NCI-H2196 (cell line): ENCODE results near the gene FBLN5.
"Not testable (repeated sequence)": the region's sequence is repeated elsewhere in the genome, so short reads cannot be mapped to it uniquely, and the experiment has no call there.

Experiments
- DNase-seq: peaks from one replicate; lab custom pipeline; 2025; ENCODE audit not compliant: unreplicated experiment; lab: John Stamatoyannopoulos, UW

Gene FBLN5

DNA sequence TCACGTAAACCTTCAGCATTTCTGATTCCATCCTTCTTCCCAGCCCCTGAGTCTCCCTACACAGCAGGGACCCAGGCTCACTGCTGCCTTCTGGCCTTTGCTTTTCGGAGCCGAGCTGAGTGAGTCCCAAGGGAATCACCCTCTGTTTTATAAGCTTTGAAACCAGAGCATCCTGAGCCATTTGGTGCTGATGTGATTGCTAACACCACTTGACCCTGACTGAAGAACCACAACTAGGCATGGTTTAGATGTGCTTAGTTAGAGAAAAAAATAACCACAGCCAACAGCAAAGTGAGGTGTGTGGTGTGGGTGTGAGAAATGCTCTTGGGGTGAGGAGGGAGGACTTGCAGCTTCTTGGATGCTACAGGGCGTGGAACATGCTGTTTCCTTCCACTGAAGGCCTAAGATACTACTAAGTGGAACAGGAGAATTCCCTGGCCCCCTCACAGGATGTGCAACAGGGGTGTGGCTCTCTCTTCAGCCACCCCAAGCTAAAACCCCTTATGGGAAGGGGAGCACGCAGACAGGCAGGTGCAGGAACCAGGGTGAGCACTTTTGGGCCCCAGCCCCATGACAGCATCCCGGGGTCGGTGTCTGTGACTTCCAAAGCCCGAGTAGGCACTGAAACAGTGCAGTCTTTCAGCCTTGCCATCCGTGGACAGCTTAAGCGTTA is 80.0 kb downstream of the FBLN5 start, which contains the start of gene TC2N:
TC2N (minus strand) TSS at position 221 of the 673 bp plus-strand sequence. CDS start 53,767 bp downstream, outside the sequence.
- no peak for DNase-seq

DNA sequence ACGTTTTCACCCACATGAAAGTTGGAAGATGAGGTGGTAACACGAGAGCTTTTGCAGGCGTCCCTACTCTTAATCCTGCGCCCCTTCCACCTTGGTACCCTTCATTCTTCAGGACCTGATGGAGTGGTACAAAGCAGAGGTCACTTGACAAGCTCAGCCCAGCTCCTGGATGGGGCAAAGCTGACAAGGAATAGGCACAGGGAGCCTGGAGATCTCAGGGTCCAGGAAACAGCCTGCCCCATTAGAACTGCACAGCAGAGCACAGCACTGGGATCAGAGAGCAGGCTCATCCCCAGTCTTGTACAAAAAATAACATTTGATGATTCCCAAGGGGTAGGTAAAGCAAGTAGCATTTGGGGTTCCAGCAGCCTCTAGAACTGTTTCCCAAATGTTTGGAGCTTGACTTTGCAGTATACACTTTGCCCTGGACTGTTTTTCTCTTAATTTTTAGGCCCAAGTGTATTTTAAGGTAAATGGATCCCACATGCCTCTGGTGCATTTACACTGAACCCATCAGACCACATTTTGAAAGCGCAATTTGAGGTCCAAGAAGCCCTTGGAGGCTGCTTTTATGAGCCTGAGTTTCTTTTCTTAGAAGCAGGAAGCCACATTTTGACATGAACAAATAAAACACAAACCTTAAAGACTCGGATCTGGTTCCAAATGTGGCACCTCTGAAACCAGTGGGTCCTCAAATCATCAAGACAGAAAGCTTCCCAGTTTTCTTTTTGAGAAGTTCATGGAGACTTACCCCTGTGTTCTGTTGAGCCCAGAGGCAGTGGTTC is 80.8 kb downstream of the FBLN5 start:
- no peak for DNase-seq

DNA sequence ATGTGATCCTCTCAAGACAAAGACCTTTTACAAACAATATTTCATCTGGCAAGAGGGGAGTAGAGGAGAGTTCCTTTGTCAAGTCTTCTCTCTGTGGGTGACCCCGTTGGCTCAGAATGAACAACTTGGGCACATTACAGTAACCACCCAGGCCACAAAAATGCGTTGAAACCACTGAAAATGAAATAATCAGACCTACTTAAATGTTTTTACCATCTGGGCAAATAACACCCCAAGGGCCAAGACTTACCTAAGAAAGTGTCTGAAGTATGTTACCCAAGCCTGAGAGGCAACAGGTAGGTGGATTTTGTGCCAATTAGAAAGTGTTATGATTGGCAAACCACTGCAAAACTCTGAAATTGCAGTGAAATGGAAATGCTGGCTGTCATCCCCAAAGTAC is 81.4 kb downstream of the FBLN5 start:
- DNase-seq: no peak

DNA sequence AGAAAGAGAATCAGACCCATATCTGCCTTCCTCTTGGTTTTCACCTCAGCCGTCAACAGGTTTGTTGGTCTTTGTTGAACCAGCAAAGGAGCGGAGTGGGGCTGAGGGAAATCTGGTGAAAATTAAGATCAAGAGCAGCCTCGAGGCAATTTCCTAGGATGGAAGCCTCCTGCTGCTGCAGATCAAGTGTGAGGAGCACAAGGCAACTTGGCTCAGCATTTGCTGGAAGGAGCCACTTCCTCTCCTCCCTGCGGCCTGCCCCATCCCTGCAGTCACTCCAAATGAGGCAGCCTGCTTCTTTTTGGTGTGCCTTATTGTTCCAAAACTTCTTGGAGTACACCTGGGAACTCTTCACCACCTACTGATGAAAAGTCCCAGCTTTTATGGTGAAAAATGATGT is 85.1 kb downstream of the FBLN5 start:
- no peak for DNase-seq

DNA sequence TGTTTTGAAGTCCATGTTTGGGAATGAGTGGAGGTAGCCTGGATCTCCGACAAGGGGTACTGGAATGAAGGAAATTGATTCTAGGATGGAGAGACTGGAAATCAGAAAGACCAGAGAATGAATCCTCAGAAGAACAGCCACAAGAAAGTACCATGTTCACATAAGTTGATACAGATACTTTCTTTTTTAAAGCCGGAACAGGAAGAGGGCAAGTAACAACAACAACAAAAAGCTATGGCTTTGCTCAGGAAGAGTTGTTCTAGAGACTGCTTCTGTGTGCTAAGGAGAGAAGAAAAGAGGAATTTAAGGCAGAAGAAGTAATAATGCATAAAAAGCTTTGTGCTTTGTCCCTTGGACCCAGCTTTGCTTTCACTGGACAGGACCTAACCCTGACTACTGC is 86.4 kb downstream of the FBLN5 start:
- no peak for DNase-seq

DNA sequence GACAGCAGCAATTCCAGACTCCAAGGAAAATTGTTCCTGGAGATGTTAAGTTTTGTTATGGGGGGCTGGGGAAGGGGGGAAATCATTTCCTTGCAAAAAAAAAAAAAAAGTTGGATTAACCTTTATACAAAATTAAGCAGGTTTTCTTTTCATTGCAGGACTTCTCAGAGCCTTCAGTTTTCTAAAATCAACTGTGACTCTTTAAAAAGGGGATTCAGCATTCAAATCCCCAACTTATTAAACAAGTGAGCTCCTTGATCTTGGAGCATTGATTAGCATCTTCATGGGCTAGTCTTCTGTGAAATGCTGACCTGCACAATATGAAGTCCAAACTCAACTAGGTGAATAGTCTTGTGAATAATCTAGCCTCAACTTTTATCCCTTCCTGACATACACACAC is 87.3 kb downstream of the FBLN5 start:
- no peak for DNase-seq

DNA sequence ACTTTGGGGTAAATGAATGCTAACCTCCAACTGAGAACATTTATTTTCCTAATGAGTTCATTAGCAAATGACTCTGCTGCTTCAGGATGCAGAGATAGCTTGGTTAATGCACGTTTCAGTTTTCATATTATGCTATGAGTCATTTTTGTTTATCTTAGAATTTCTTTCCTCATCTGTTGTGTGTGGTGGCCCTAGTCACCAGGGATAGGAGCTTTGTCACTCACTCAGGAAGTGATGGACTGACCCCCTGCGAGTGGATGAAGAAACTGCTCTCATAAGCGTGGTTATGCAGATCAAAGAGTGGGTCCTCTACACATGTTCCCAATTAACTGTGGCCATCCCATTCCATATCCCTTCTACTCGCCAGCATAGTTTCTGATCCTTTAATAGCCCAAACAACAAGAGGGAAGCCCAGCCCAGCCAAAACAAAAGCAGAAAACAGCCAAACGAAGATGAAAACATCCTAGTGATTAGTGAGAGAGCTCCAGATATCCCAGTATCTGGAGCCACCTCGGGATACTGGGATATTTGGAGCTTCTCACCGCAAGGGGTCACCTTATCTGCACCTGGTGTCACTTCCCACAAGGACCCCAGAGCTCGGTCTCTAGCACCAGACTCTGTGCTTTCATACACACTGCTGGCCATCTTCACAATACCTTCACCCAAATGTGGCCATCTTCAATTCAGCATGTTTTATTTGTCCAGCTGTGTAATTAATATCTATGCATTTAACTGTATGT is 88.8 kb downstream of the FBLN5 start:
- DNase-seq: no peak

DNA sequence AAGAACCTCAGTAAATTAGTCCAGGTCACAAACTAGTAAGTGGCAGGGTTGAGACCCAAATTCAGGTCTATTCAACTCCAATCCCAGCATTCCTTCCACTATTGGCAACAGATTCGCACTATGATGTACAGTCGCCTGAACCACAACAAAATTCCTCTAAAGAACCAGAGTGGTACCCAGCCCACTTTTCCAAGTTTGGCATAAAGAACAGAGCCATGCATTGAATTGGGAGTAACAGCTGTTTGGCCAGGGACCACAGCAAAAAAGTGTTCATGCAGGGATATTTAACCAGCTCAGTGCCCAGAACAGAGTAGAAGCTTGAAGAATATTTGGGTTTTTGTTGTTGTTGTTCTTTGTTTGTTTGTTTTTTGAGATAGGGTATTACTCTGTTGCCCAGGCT is 89.9 kb downstream of the FBLN5 start:
- no peak for DNase-seq

DNA sequence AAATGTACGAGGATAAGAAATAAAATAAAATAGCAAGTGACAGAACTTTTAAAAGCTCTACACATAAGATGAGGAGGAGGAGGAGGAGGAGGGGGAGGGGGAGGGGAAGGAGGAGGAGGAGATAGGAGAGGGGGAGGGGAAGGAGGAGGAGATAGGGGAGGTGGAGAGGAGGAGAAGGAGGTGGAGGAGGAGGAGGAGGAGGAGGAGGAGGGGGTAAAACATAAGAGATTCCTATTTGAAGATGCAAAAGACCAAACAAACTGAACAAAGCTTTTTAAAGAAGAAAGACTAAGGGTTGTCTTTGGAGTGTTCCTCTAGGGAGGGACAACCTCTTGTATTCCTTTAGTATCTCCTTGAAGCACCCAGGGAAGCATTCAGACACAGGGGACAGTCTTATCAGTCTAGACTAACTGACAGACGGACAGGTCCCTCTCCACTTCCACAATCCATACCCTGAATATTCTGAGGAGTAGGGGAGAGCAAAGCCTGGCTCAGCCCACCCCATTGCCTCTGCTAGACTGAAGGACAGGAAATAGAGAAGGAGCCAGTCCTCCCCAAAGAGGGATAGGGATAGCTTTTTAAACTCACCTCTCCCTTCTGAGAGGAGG is 93.1 kb downstream of the FBLN5 start:
- DNase-seq: no peak

DNA sequence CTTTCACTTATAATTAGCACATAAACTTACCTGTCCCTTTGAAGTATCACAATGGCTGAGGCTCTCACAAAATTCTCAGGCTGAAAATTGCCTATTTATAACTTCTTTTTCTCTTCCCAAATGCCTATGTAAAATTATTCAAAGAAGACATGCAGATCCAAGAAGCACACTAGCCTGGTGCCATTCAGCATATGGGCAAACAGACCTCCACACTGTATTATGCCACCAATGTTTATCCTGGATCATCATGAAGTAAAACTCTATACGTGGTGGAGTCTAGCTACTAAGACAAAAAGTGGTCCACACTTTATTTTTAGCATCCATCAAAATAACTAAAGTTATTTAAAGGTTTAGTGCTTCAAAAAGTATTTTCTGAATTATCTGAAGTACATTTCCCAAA is 95.9 kb downstream of the FBLN5 start:
- DNase-seq: no peak

DNA sequence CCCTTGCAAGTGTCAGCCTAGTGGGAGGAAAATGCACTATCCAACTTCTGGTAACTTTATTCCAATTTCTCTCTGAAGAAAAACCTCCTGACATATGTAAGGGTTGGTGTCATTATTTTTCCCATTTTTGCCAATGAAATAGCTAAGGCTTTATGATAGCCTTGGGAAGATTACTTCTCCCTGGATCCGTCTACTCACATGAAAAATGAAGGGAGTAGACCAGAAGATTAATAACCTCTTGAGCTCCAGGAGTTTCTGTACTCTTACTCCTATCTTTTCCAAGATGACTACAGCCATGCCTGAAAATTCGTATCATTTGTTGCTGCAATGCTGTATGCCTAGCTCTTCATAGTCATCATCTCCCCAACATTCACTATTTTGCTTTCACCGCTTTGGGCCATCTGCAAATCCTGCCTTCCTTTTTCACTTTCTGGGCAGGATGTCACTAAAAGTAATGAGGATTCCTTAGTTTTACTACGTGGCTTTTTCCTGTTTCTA is 98.9 kb downstream of the FBLN5 start:
- DNase-seq: no peak

DNA sequence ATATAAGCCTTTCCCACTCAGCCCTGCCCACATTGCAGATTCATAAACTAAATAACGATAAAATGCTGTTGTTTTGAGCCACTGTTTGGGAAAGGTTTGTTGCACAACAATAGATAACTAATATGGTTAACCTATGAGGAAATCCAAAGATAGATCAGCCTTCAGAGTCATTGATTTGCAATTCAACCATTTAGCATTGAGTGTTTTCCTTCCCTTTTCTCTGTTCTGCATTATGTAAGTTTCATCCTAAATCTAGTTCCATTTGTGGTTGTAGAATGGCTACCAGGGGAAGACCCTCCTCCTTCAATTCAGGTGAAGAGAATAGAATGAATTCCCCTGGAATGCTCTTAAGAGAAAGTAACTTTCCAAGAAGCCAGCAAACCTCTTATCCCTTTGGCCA is 99.8 kb downstream of the FBLN5 start:
- DNase-seq: no peak

DNA sequence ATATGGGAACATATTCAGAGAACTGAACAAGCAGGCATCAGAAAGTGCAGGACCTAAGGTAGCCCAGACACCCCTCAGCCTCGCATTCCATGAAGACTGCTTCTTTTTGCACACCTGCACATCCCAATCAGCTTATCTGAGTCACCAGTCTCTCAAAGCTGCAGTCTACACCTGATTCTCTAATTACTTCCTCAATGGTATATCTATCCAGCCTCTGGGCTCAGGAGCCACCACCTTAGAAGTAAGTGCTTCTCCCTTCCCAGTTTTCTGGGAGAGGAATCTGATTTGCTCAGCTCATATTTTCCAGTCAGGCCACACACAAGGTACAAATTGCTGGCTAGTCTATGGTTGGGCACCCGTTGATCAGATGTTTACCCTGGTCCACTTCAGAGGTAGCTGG is 101.8 kb downstream of the FBLN5 start:
- no peak for DNase-seq

DNA sequence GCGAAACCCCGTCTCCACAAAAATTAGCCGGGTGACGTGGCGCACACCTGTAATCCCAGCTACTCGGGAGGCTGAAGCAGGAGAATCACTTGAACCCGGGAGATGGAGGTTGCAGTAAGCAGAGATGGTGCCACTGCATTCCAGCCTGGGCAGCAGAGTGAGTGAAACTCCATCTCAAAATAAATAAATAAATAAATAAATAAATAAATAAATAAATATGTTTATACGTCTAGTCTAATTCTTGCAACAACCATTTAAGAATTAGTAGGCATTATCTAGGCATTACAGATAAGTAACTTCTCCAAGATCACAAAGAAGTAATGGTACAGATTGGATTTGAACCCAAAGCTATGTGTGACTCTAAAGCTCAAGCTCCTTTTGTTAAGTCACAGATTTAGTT is 102.4 kb downstream of the FBLN5 start:
- DNase-seq: not testable (repeated sequence)

DNA sequence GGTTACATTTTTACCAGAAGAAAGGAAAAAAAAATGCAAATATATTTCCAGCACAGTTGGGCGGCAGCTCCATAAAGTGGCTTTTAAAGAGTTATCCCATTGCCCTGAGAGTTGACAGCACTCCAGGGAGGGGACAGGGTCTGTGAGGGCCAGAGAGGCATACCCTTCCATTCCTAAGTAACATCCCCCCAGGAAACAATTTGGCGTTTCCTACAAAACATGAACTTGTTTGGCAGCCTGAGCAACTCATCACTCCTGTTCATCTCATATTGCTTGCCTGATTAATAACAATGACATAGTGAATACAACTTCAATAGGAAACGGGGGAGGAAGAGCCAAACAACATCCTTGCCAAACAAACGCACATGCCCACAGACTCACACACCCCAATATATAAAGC is 103.5 kb downstream of the FBLN5 start:
- DNase-seq: no peak

DNA sequence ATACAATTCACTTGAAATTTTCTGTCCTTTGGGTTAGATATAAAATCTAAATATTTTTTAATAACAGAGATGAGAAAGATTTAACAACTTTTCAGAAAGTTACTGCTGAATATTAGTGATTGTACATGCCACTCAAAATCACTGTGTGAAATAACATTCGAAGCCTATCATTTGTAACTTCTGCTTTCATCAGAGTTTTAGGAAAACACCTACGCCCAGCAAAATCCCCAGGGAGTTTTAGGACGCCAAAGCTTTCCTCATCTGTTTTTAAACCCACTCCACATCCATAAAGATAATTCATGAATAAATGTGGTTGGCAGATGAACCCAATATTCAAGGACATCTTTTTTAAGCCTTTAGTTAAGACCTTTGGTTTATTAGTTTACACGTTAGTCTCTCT is 104.1 kb downstream of the FBLN5 start:
- DNase-seq: no peak

DNA sequence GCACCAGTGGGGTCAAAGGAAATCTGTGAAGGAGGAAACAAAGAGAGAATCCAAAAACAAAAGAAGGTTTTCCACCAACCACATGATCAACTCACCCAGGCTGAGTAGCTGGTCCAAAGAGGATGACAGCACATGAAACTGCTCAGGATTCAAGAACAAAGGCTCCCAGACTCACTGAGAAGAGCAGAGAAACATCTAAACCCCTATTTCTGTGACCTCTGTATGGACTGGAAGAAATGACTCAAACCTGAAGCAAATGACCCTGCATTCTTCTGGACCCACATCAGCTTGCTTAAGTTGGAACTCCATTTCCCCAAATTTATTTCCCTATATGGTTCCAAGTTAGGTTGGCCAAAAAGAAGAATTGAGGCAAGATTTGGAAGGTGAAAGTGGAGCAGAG is 106.4 kb downstream of the FBLN5 start:
- no peak for DNase-seq

DNA sequence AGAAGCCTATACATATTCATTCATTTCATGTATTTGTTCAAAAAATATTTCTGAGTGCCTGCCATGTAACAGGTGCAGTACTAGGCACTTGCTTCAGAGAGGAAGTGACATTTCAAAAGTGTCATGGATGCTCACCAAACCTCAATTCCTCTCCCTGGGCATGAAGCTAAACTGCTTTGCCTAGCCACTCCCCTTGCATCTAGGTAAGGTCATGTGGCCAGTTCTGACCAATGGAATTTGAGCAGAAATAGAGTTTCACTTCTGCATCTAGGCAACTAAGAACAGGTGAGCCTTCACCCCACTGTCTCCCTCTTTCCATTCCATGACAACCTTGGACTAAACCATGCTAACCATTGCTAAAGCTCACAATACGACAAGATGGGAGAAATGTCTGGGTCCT is 107.7 kb downstream of the FBLN5 start:
- DNase-seq: no peak

DNA sequence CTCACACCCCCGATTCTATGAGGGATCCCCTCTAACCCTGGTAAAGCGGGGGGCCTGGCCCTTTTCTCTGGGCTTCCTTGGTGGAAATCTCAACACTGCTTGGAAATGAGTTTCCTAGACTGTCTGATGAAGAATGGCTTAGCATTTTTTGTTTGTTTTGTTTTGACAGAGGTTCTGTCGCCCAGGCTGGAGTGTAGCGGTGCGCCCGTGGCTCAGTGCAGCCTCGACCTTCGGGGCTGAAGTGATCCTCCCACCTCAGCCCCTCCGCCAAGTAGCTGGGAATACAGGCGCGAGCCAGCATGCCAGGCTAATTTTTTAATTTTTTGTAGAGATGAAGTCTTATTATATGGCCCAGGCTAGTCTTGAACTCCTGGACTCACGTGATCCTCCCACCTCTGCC is 110.4 kb downstream of the FBLN5 start:
- DNase-seq: no peak

DNA sequence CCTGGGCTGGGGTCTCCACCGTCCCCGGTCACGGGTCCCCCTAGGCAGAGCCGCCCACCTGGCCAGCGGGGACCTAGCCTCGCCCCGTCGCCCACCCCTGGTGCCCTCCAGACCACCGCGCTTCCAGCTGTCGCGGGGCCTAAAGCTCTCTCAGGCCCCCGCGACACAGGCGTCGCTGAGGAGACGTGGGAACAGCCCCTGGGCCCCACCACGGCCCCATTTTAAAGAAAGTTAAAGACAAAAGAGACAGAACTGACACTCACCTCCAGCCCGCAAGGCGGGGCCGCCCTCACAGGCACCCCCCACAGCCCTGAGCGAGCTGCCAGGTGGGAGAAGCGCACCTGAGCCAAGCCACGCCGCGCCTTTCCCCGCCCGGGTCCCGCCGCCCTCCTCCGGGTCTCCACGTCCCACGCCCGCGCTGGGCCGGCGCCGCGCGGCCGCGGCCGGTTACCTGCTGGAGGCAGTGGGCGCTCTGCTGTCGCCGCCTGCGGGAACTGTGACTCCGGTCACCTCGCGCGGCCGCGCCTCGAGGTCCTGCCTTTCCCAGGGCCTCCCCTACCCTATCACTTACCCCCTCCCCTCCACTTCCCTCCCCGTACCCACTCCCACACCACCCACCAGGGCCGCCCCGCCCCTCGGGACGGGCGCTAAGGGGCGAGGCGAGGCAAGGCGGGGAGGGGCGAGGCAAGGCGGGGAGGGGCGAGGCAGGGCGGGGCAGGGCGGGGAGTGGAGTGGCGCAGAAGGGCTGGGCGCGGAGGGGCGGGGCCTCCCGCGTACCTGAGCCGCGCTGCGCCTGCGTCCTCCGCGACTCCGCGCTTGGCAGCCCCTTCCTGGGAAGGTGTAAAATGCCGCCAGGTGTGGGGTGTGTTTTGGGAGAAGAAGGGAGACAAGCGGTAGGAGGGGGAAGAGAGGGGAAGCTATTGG is 111.3 kb downstream of the FBLN5 start:
- DNase-seq: peak; percentile 75
